H1 (cell line): ENCODE results near the gene KAT14. TPM values are rescaled to one million over a fixed set of nuclear protein-coding genes. Genes with fewer than 3 reads are reported as not detected.

Experiments
- CTCF ChIA-PET: fragments of 300-600 bp; sonication (Branson Sonifier 250); formaldehyde crosslinking; loops from one replicate; lab custom pipeline; 2021; ENCODE audit not compliant: partially characterized antibody; lab: Charles Lee
- POLR2A ChIA-PET: fragments of 300-600 bp; sonication (Branson Sonifier 250); formaldehyde crosslinking; loops from one replicate; lab custom pipeline; 2021; ENCODE audit warnings: inconsistent platforms; ENCODE audit not compliant: partially characterized antibody; lab: Charles Lee
- DNase-seq, 2 experiments: peaks; one replicate each; pipeline versions ENCODE4 v3.0.0 to v3.0.0-alpha.2; 2010 to 2022; ENCODE audit warnings: low spot score in 2 of 2, low read depth in 1 of 2, mixed read lengths in 1 of 2
- FAIRE-seq: peaks from 2 replicates; lab custom pipeline; 2011; peaks lifted over from hg19 to GRCh38; lab: Jason Lieb, UNC
- H2AFZ ChIP-seq: 2 replicates; pipeline ENCODE4 v1.8.1; 2012; ENCODE audit warnings: low read length, inconsistent platforms
- H2AK5ac ChIP-seq: 2 replicates; pipeline ENCODE4 v1.6.1; 2013; ENCODE audit warnings: low read depth, low read length
- H2BK120ac ChIP-seq: replicated peaks from 2 replicates; pipeline ENCODE3; 2013; ENCODE audit warnings: low read depth, low read length, inconsistent platforms
- H2BK12ac ChIP-seq: 2 replicates; pipeline ENCODE4 v1.6.1; 2013; ENCODE audit warnings: low read depth, low read length
- H2BK15ac ChIP-seq: 2 replicates; pipeline ENCODE4 v1.6.1; 2013; ENCODE audit warnings: low read length
- H2BK20ac ChIP-seq: 2 replicates; pipeline ENCODE4 v1.6.1; 2013; ENCODE audit warnings: low read length
- H2BK5ac ChIP-seq: 2 replicates; pipeline ENCODE4 v1.6.1; 2013; ENCODE audit warnings: low read depth, low read length
- H3K14ac ChIP-seq: 2 replicates; pipeline ENCODE4 v1.6.1; 2013; ENCODE audit warnings: inconsistent platforms; ENCODE audit not compliant: insufficient read length
- H3K18ac ChIP-seq: 2 replicates; pipeline ENCODE4 v1.6.1; 2013; ENCODE audit warnings: low read length; ENCODE audit errors: extremely low read depth
- H3K23ac ChIP-seq: 2 replicates; pipeline ENCODE4 v1.6.1; 2013; ENCODE audit warnings: inconsistent platforms; ENCODE audit not compliant: insufficient read length
- H3K23me2 ChIP-seq: 2 replicates; pipeline ENCODE4 v1.6.1; 2013; ENCODE audit warnings: low read depth, low read length
- H3K27ac ChIP-seq: 2 replicates; pipeline ENCODE4 v1.6.1; 2011; ENCODE audit warnings: low read depth, low read length, inconsistent platforms
- H3K27me3 ChIP-seq, 4 experiments: replicated peaks in 1 of 4; 1 replicate in 1 of 4; 2 replicates in 3 of 4; pipeline versions ENCODE4 v1.6.1 to v1.8.1; 2011 to 2013; ENCODE audit warnings: low read length in 3 of 4, mild to moderate bottlenecking in 3 of 4, inconsistent platforms in 2 of 4, mixed read lengths in 2 of 4, moderate library complexity in 1 of 4; ENCODE audit not compliant: control insufficient read depth in 3 of 4, insufficient read depth in 3 of 4; ENCODE audit errors: extremely low read depth in 1 of 4
- H3K36me3 ChIP-seq, 4 experiments: 2 replicates each; pipeline versions ENCODE4 v1.6.1 to v1.8.1; 2011 to 2013; ENCODE audit warnings: mild to moderate bottlenecking in 4 of 4, low read length in 3 of 4, moderate library complexity in 2 of 4, control low read depth in 1 of 4, inconsistent platforms in 1 of 4; ENCODE audit not compliant: insufficient read depth in 4 of 4, control insufficient read depth in 2 of 4
- H3K4ac ChIP-seq: replicated peaks from 2 replicates; pipeline ENCODE3; 2013; ENCODE audit warnings: low read length, low read depth, mixed read lengths, inconsistent platforms; ENCODE audit not compliant: insufficient read length
- H3K4me1 ChIP-seq, 4 experiments: replicated peaks in 1 of 4; 1 replicate in 1 of 4; 2 replicates in 3 of 4; pipeline versions ENCODE4 v1.6.1 to v1.8.1; 2011 to 2013; ENCODE audit warnings: low read length in 3 of 4, inconsistent platforms in 2 of 4, mixed read lengths in 1 of 4; ENCODE audit not compliant: insufficient read depth in 4 of 4, control insufficient read depth in 3 of 4
- H3K4me2 ChIP-seq, 2 experiments: 2 replicates each; pipeline versions ENCODE4 v1.6.1 to v1.8.1; 2011 to 2013; ENCODE audit warnings: low read depth in 2 of 2, low read length in 2 of 2, control low read depth in 1 of 2, inconsistent platforms in 1 of 2, mild to moderate bottlenecking in 1 of 2; ENCODE audit not compliant: insufficient read depth in 1 of 2
- H3K4me3 ChIP-seq, 4 experiments: fragments of 200-600, 300-600 bp in 1 of 4; sonication (generic), shearing (Covaris generic), sonication (Bioruptor Twin) in 1 of 4; 2 replicates each; pipeline versions ENCODE4 v1.5.1 to v1.8.1; 2011 to 2016; ENCODE audit warnings: low read length in 4 of 4, low read depth in 3 of 4, control low read depth in 2 of 4, inconsistent platforms in 2 of 4, mild to moderate bottlenecking in 2 of 4, mixed read lengths in 1 of 4, moderate library complexity in 1 of 4; ENCODE audit not compliant: insufficient read depth in 2 of 4; ENCODE audit errors: extremely low read depth in 1 of 4
- H3K56ac ChIP-seq: replicated peaks from 2 replicates; pipeline ENCODE3; 2013; ENCODE audit warnings: low read depth, mild to moderate bottlenecking, mixed read lengths, low read length, inconsistent platforms; ENCODE audit not compliant: insufficient read length
- H3K79me1 ChIP-seq: 2 replicates; pipeline ENCODE4 v1.6.1; 2013; ENCODE audit warnings: low read depth, low read length, control low read depth
- H3K79me2 ChIP-seq, 2 experiments: 2 replicates each; pipeline versions ENCODE4 v1.6.1 to v1.8.1; 2012 to 2013; ENCODE audit warnings: low read length in 2 of 2, mild to moderate bottlenecking in 2 of 2, inconsistent platforms in 1 of 2; ENCODE audit not compliant: insufficient read depth in 2 of 2, control insufficient read depth in 1 of 2
- H3K9ac ChIP-seq, 4 experiments: replicated peaks in 1 of 4; 1 replicate in 1 of 4; 2 replicates in 3 of 4; pipeline versions ENCODE4 v1.6.1 to v1.8.1; 2011 to 2013; ENCODE audit warnings: low read depth in 3 of 4, low read length in 3 of 4, control low read depth in 2 of 4, mild to moderate bottlenecking in 2 of 4, moderate library complexity in 2 of 4, inconsistent platforms in 1 of 4; ENCODE audit errors: extremely low read depth in 1 of 4
- H3K9me3 ChIP-seq, 2 experiments: 2 replicates each; pipeline versions ENCODE4 v1.6.1 to v1.8.1; 2012 to 2013; ENCODE audit warnings: mild to moderate bottlenecking in 2 of 2, moderate library complexity in 2 of 2, control low read depth in 1 of 2, inconsistent platforms in 1 of 2, low read depth in 1 of 2, low read length in 1 of 2, mixed read lengths in 1 of 2; ENCODE audit not compliant: insufficient read depth in 2 of 2
- H4K20me1 ChIP-seq, 2 experiments: replicated peaks in 1 of 2; 2 replicates each; pipeline versions ENCODE3 to v1.8.1; 2011 to 2013; ENCODE audit warnings: inconsistent platforms in 2 of 2, low read length in 2 of 2, mild to moderate bottlenecking in 1 of 2; ENCODE audit not compliant: insufficient read depth in 2 of 2, control insufficient read depth in 1 of 2
- H4K5ac ChIP-seq: 2 replicates; pipeline ENCODE4 v1.6.1; 2013; ENCODE audit warnings: low read length, low read depth, mixed read lengths, inconsistent platforms; ENCODE audit not compliant: insufficient read length
- H4K8ac ChIP-seq: 2 replicates; pipeline ENCODE4 v1.8.0; 2013; ENCODE audit warnings: mild to moderate bottlenecking, moderate library complexity, low read length, inconsistent platforms; ENCODE audit not compliant: insufficient read depth; ENCODE audit errors: extremely low read depth
- H4K91ac ChIP-seq: replicated peaks from 2 replicates; pipeline ENCODE3; 2013; ENCODE audit warnings: low read length, mixed read lengths, inconsistent platforms; ENCODE audit not compliant: insufficient read length
- EGR1 ChIP-seq: IDR thresholded peaks from 2 replicates; pipeline ENCODE4 v1.6.1; 2011; ENCODE audit warnings: low read depth, low read length, borderline replicate concordance
- EZH2 ChIP-seq: fragments of 200-600 bp; sonication (generic); IDR thresholded peaks from 2 replicates; pipeline ENCODE4 v1.7.1; 2012; ENCODE audit warnings: low read depth, mild to moderate bottlenecking, moderate library complexity, low read length, inconsistent platforms; ENCODE audit not compliant: severe bottlenecking
- SIN3A ChIP-seq, 2 experiments: IDR thresholded peaks in 1 of 2; conservative IDR thresholded peaks in 1 of 2; 2 replicates each; pipeline ENCODE4 v1.6.1; 2011 to 2012; ENCODE audit warnings: low read length in 2 of 2, improper control_type of control experiment in 1 of 2, low read depth in 1 of 2, mild to moderate bottlenecking in 1 of 2
- SRF ChIP-seq: IDR thresholded peaks from 2 replicates; pipeline ENCODE4 v1.6.1; 2011; ENCODE audit warnings: mild to moderate bottlenecking, low read depth, low read length, moderate library complexity
- USF2 ChIP-seq: IDR thresholded peaks from 2 replicates; pipeline ENCODE4 v1.6.1; 2011; ENCODE audit warnings: low read length, improper control_type of control experiment
- YY1 ChIP-seq: IDR thresholded peaks from 2 replicates; pipeline ENCODE4 v1.6.1; 2011; ENCODE audit warnings: low read depth, mild to moderate bottlenecking, low read length
- WGBS, 2 experiments: shearing (Covaris generic) in 1 of 2; methylation state at CpG; one replicate each; pipeline versions ENCODE4 v1.1.6 to v1.1.7; 2013 to 2015; ENCODE audit warnings: low lambda C conversion rate in 2 of 2, mixed read lengths in 2 of 2, inconsistent platforms in 1 of 2, low coverage in 1 of 2, missing lambda C conversion rate in 1 of 2; ENCODE audit not compliant: insufficient replicate concordance in 2 of 2, insufficient coverage in 1 of 2, insufficient read length in 1 of 2; ENCODE audit errors: extremely low coverage in 1 of 2, missing lambda C conversion rate in 1 of 2; 5-methylcytosine and 5-hydroxymethylcytosine counted together
- polyA plus RNA-seq, 7 experiments: library from polyadenylated mRNA; depleted of rRNA in 3 of 7; stranded (reverse) in 5 of 7; unstranded in 2 of 7; fragments of >200 nt in 5 of 7; fragments of 200-250 nt in 2 of 7; gene quantifications; 1 replicate in 5 of 7; 2 replicates in 1 of 7; 4 replicates in 1 of 7; pipeline versions ENCODE4 v1.2.1 to v1.2.3, GENCODE V29; 2011 to 2013; ENCODE audit warnings: missing spikeins in 2 of 7, mixed read lengths in 2 of 7
- total RNA-seq: library from RNA; stranded (reverse); fragmentation: NEBNext Ultra II Directional; extraction: Animal tissue kit (Norgen Biotek cat#: 25700); gene quantifications from 2 replicates; pipeline ENCODE4 v1.2.1, GENCODE V29; 2021

KAT14 gene
- total and polyA plus RNA-seq, 2 of the 8 experiments (the other 6 are each of a cell fraction or from before 2014, with no cell fraction given): 17.3 to 29.3 TPM

DNA sequence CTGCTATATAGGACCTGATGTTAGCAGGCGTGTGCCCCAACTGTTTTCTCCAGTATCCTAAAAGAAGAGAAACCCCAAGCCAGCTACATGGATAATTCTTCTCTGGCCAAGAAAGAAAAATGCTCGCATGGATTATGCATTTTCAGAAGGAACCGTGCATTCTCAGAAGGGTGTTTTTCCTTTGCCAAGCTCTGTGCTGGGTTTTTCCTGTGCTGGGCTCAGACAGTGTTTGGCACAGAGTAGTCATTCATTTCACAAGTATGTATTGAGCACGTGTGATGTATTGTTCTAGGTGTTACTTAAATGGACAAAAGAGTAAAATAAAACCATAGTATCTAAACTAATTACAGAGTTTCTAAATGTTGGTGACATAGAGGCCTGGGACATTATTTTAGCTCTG lies 88.0 kb downstream of the KAT14 start:
- Histone ChIP-seq H2BK15ac (no peak overlapping the region), H3K79me2 (no peaks in the 10 kb centered on the region), H3K14ac (no peak overlapping the region), H2BK120ac (no peak overlapping the region), H3K56ac (no peak overlapping the region), H3K9me3 (no peaks in the 10 kb centered on the region), H3K79me1 (no peaks in the 10 kb centered on the region), H2AFZ (peak overlapping the region; percentile 96), H2BK12ac (no peak overlapping the region), H3K36me3 (no peaks in the 10 kb centered on the region; a peak in 1 of 8 replicates)
- FAIRE-seq: no peak
- POLR2A ChIA-PET: interaction anchor here (1.2 to 1.3 kb wide), 3 partner anchors 62 to 256 kb away, joined by 3 to 5 read pairs (median 3); partner anchors contain the start of genes KAT14, PET117 and ZNF133
- no peak for TF ChIP-seq EGR1
- TF ChIP-seq YY1: no peak
- TF ChIP-seq SRF: no peak
- TF ChIP-seq EZH2: no peak
- TF ChIP-seq SIN3A (conservative IDR thresholded peaks at IDR 0.05 in 1 of 2, IDR thresholded peaks at IDR 0.05 in 1 of 2; ENCODE audit: low read depth in 1 of 2, low read length in 2 of 2): no peak
- TF ChIP-seq USF2: no peak
- TF ChIP-seq, all 59 proteins: peak for 0
- H3K4me1 ChIP-seq: peaks cover 0 to 8% (median 3%) of the 10 kb centered on the region in 4 experiments; a peak in 4 of 7 replicates
- H4K5ac ChIP-seq: no peak overlapping the region
- no peak overlapping the region for H3K18ac ChIP-seq
- no peak overlapping the region for H2BK5ac ChIP-seq
- H4K8ac ChIP-seq: no peak overlapping the region
- H3K4ac ChIP-seq: no peak overlapping the region
- no peak overlapping the region for H3K4me3 ChIP-seq
- H3K4me2 ChIP-seq: peak overlapping the region; percentile 19 to 45; a peak in 2 of 4 replicates
- CTCF ChIA-PET: interaction anchor here (0.6 to 1.3 kb wide), 4 partner anchors 33 to 402 kb away, joined by 3 to 4 read pairs (median 3); no protein-coding TSS in a partner anchor
- no peak overlapping the region for H2AK5ac ChIP-seq
- H3K23me2 ChIP-seq: no peaks in the 10 kb centered on the region
- H3K27me3 ChIP-seq: no peaks in the 10 kb centered on the region
- H3K9ac ChIP-seq: peak overlapping the region in 1 of 4 experiments; percentile 14; a peak in 1 of 7 replicates
- no peak overlapping the region for H3K23ac ChIP-seq
- H3K27ac ChIP-seq: peak overlapping the region; percentile 43; the same call in 1 of the 2 replicates
- no peak overlapping the region for H4K91ac ChIP-seq
- DNase-seq: no peak
- no peaks in the 10 kb centered on the region for H4K20me1 ChIP-seq
- WGBS, 2 experiments: 93% methylated on average over 4 of the region's 4 CpGs; no CpG with 5 or more reads in 1 of the 2 experiments
- no peak overlapping the region for H2BK20ac ChIP-seq
